Activated CD4-positive, alpha-beta T cell treated with anti-CD3 and anti-CD28 coated beads for 24 hours (primary cell): ENCODE measurements around the gene NXPH3.
"Not testable (repeated sequence)": the region's sequence is repeated elsewhere in the genome, so short reads cannot be mapped to it uniquely, and the experiment has no call there.

Experiments used
- DNase-seq, 2 donors: peaks; one replicate each; pipeline ENCODE4 v3.0.0-alpha.2; 2020; ENCODE audit warnings: low read depth in 2 of 2

Gene NXPH3

DNA sequence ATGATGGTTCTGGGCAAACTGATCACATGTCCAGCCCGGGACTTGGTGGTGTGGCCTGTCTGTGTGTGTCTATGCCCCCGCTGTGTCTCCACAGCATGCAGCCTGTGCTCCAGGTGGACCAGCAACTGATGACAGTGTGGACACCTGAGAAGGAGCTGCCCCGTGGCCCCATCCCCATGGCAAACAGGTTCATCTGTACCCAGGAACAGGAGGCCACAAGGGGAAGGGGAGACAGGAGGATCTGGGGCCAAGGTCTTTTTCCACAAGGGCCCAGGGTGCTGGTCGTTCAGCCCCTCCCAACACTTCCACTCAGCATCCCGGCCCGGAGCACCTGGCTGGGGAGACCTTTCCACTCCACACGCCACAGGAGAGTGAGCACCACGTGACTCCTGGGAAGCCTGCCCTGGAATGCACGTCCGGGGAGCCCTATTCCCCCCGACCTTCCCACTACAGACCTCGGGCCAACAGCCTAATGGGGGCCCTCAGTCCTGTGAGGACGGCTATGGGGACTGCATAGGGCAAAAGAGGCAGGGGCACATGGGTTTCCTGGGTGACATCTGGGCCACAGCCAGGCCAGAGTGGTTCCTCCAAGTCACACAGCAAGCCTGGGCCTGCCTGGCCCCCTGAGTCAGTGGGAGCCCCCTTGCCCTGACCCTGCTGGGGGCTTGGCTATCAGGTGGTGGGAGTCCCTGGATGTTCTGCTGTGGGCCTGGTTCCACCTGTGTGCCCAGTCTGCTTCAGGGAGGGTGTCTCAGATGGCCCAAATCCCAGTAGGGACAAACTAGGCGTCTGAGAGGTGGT lies 20.8 kb upstream of the NXPH3 start:
- DNase-seq, result no peak

DNA sequence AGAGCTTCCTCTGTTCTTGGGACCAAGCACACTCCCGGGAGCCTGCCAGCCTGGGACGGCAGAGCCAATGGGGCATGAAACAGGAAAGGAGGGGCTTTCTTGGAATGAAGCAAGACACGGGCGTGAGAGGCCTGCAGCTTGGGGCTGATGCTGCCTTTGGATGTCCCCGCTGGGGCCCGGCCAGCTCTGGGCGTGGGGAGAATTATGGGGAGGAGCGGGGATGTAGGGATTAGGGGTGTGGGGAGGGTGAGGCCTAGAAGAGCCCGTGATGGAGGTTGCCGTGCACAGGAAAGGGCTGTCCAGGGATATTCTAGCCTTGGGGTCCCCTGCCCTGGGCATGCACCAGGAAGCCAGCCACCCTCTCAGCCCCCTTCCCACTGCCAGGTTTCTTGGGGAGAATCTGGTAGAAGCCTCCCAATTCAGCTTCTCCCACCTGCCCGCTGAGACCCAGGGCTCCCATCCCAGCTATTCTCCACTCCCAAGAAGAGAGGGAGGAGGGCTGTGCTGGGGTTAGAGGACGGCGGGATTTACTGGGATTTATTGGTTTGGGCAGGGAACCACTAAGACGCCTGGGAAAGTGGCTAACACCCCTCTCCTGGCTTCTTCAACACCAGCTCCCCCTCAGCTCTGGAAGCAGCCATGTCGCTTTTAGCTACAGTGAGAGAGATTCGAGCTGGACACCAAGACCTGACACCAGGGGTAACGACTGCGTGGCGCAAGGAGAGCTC lies 20.0 kb upstream of the NXPH3 start:
- no peak for DNase-seq

- DNase-seq, result peak; percentile 81
These were observed 19.3 kb upstream of the NXPH3 start for GRCh38 chr17:49556223-49556943.

- no peak for DNase-seq
These were observed 18.2 kb upstream of the NXPH3 start for GRCh38 chr17:49557312-49558024.

DNA sequence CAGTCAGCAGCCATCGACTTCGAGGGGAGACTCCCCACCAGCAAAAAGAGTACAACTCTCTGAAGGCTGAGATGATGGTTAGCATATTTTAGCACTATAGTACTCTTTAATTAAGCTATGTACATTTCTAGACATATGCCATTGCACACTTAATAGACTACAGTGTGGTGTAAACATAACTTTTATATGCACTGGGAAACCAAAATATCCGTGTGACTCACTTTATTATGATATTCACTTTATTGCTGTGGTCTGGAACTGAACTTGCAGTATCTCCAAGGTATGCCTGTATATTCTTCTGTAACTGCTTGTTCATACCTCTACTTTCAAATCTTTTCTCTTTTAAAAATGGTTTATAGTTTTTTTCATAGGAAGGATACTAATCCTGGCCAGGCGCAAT lies 11.0 kb upstream of the NXPH3 start:
- no peak for DNase-seq

DNA sequence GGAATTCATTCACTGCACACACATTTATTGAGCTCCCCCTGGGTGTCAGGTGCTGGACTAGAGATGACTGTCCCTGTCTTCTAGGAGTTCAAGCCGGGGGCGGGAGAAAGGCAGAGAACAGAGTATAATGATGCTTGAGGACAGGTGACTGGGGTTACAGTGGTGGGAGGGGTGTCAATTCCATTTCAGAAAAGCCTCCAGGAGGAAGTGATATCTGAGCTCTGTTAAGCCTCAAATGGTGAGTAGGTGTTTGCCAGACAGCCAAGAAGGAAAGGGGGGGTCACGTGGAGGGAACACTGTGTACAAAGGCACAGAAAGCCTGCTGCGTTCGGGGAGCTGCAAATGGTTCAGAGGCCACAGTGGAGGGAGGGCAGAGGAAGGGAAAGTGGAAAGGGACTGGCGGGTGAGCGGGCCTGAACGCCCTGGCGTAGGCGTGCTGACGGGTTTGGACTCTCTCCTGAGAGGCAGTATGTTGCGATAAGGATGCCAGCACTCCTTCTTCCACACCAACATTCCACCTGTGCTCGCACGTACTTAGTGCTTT lies 9.7 kb upstream of the NXPH3 start:
- DNase-seq, result no peak

DNA sequence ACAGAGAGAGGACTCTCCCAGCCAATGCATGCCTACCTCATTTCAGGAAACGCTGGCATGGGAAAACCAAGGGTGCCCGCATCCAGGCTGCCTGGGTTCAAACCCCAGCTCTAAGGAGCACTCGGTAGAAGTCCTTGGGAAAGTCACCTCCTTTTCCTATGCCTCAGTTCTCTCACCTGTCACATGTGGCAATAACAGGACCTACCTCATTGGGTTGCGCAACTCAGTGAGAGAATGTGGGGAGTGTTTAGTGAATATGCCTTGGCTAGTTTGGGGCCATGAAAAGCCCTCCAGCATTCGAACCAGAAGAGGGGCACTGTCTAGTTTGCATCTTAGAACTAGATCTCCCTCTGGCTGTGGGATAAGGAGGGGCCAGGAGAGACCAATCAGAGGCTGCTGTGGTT lies 9.0 kb upstream of the NXPH3 start:
- no peak for DNase-seq

GRCh38 chr17:49567104-49567521 lies 8.6 kb upstream of the NXPH3 start:
- DNase-seq, result no peak

DNA sequence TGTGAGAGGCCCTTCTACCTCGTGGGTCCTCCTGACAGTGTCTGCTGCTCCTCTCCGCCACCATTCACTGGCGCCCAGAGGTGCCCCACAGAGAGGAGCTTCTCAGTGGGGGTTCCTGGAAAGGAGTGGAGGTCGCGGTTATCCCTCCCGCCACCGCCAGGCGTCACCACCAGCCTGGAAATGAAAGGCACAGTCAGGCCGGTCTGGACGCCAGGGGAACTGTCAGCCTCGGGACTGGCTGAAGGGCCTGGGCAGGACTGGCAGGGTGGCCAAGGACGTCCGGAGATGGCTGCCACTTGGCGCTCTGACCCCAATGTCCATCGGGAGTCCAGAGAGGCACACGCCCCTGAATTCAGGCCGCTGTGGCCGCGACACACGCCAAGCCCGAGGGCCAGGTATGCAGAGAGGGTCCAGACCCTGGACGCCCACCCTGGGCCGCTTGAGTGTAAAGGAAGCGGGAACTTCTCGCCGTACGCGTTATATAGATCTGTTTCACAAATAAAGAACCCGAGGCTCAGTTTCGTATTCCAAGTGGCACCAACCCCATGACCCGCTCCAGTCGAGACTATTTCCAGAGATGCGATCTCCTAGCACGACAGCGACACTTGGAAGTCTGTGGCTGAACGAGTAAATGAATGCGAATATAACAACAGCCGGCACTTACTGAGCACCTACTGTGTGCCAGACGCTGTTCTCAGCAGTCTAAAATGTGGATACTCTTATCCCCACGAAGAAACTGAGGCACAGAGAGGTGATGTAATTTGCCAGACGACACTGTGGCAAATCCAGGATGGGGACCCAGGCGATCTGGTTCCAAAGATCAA lies 7.6 kb upstream of the NXPH3 start:
- peak; percentile 80 to 82 for DNase-seq

DNA sequence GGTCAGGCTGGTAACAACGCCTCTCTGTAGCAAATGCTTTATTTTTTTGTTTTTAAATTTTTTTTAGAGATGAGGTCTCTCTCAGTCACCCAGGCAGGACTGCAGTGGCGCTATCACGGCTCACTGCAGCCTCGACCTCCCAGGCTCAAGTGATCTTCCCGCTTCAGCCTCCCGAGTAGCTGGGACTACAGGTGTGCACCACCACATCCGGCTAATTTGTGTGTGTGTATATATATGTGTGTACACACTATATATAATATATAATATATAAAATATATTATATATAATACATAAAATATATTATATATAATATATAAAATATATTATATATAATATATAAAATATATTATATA lies 7.0 kb upstream of the NXPH3 start:
- DNase-seq, result not testable (repeated sequence)

GRCh38 chr17:49570540-49571242 lies 5.0 kb upstream of the NXPH3 start:
- DNase-seq, result no peak

GRCh38 chr17:49571283-49571682 lies 4.4 kb upstream of the NXPH3 start:
- DNase-seq, result no peak

GRCh38 chr17:49571764-49572163 lies 3.9 kb upstream of the NXPH3 start:
- no peak for DNase-seq

DNA sequence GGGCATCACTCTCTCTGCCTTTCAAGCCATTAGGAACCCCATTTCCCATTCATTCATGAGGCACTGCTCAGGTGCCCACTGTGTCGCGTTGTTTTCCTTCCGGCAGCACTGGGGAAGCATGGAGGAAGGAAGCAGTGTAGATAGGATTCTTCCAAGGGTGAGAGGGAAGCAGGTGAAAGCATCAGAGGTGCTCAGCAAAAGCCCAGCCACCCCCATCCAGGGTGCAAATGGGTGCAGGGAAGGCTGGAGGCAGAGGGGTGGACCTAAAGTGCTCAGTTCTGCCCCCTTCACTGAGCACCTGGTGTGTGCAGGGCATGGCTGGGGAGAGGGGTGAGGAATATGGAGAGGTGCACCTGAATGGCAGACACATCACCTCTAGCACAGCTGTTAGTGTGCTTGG lies 3.4 kb upstream of the NXPH3 start:
- DNase-seq, result no peak

DNA sequence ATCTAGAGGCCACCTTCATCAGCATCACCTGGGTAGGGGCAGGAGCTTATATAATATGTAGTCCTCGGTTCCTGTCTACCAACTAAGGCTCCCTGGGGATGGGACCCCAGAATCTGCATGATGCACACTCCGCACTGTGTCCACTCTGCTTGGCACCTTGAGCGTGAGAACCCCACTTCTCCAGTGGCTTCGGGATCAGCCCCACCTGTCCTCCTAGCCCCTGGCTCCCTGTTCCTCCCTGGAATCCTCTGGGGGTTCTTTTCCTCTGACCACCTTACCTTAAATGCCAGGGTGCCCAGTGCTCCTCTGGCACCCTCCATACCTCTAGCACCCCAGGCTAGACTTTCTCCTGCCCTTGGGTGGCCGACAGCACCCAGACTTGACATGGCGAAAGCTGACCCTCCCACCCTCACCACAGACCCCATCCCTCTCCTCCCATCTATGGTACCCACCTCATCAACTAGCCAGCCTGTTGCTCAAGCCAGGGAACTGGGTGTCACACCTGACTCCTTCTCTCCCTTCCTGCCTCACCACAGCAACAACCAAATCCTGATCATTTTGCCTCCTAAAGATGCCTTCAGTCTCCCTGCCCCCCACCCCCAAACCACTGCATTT lies 2.8 kb upstream of the NXPH3 start:
- DNase-seq, result no peak

DNA sequence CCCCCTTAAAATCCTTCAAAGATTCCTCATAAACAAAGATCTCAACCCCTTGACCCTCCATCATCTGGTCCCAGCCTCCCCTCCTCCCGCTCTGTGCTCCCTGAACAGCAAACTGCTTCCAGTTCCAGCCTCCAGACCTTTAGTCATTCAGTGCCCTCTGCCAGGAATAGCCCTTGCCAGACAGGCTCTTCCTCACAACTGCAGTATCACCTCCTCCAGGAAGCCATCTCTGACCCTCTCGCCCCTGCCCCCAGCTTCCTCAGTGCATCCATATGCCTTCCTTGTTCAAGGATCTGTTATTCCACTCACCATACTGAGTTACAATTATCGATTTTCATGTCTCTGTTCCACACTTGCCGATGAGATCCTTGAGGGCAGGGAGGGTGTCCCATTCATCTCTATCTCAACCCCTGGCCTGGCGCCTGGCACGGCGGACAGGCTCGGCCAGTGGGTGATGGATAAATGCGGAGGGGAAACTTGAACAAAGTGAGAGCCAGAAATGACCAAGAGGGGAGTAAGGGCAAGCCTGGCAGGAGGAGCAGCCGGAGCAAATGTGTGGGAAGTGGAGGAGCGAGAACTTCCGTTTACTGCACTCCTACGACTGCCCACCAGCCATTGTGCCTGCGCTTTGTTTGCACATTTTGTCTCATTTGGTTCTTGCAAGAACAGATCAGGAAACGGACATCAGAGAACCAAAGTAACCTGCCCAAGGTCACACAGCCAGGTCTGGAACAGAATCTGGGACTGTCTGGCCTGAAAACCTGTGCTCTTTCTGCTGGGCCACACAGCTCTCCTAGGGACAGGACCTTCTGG lies 2.0 kb upstream of the NXPH3 start:
- DNase-seq, result no peak

- DNase-seq, result no peak
These were observed 1.3 kb upstream of the NXPH3 start for GRCh38 chr17:49574323-49574781.

- DNase-seq, result no peak
These were observed 559 bp upstream of the NXPH3 start for GRCh38 chr17:49574945-49575678.
